Caco-2 (cell line): ENCODE measurements around the gene ANTXRL. TPM values are rescaled to one million over a fixed set of nuclear protein-coding genes. Genes with fewer than 3 reads are reported as not detected.
"Not testable (repeated sequence)": the region's sequence is repeated elsewhere in the genome, so short reads cannot be mapped to it uniquely, and the experiment has no call there.

ENCODE experiments used
- BruUV-seq: library from RNA; stranded (reverse); fragments of 400-500 nt; replicated peaks from 2 replicates; lab custom pipeline; 2021; lab: Mats Ljungman, UMichigan
- CTCF ChIA-PET: fragments of 300-600 bp; sonication (Branson Sonifier 250); formaldehyde crosslinking; loops from one replicate; lab custom pipeline; 2022; ENCODE audit warnings: antibody characterized with exemption; lab: Charles Lee
- POLR2A ChIA-PET: fragments of 300-600 bp; sonication (Branson Sonifier 250); formaldehyde crosslinking; loops from one replicate; lab custom pipeline; 2022; ENCODE audit warnings: antibody characterized with exemption; lab: Charles Lee
- DNase-seq, 2 experiments: peaks; one replicate each; pipeline versions ENCODE4 v3.0.0 to v3.0.0-alpha.2; 2020 to 2022
- H3K27me3 ChIP-seq: replicated peaks from 2 replicates; pipeline ENCODE4 v1.6.0; 2011; ENCODE audit warnings: low read length; ENCODE audit not compliant: control insufficient read depth, insufficient read depth
- H3K36me3 ChIP-seq: 2 replicates; pipeline ENCODE4 v1.5.1; 2011; ENCODE audit warnings: low read length; ENCODE audit not compliant: control insufficient read depth, insufficient read depth
- H3K4me1 ChIP-seq: fragments of 250-450 bp; sonication (Bioruptor Pico); 2 replicates; pipeline ENCODE4 v1.5.1; 2020; ENCODE audit warnings: mild to moderate bottlenecking
- H3K4me3 ChIP-seq: 2 replicates; pipeline ENCODE4 v1.5.1; 2011; ENCODE audit warnings: low read depth, mild to moderate bottlenecking, control low read depth, low read length
- H3K9me3 ChIP-seq: fragments of 250-450 bp; sonication (Bioruptor Pico); 2 replicates; pipeline ENCODE4 v1.5.1; 2020; ENCODE audit warnings: mild to moderate bottlenecking, moderate library complexity
- H3K27ac Mint-ChIP-seq: one replicate; pipeline ENCODE4 v1.8.0; 2022; ENCODE audit warnings: mixed read lengths; ENCODE audit not compliant: unreplicated experiment
- H3K27me3 Mint-ChIP-seq: one replicate; pipeline ENCODE4 v1.8.0; 2022; ENCODE audit warnings: mixed read lengths; ENCODE audit not compliant: insufficient read depth, unreplicated experiment
- H3K36me3 Mint-ChIP-seq: one replicate; pipeline ENCODE4 v1.8.0; 2022; ENCODE audit warnings: mild to moderate bottlenecking, mixed read lengths; ENCODE audit not compliant: insufficient read depth, unreplicated experiment
- H3K4me1 Mint-ChIP-seq: one replicate; pipeline ENCODE4 v1.8.0; 2022; ENCODE audit warnings: low read depth, mixed read lengths; ENCODE audit not compliant: unreplicated experiment
- H3K4me3 Mint-ChIP-seq: one replicate; pipeline ENCODE4 v1.8.0; 2022; ENCODE audit warnings: mild to moderate bottlenecking, moderate library complexity, mixed read lengths; ENCODE audit not compliant: unreplicated experiment
- H3K9me3 Mint-ChIP-seq: one replicate; pipeline ENCODE4 v1.8.0; 2022; ENCODE audit warnings: mixed read lengths; ENCODE audit not compliant: unreplicated experiment
- intact Hi-C: fragments of 100-400 bp; cut with micrococcal nuclease; formaldehyde crosslinking; loops from one replicate; pipeline ENCODE4 v1.10.0; 2022; ENCODE audit not compliant: unreplicated experiment
- total RNA-seq: library from RNA; stranded (reverse); gene quantifications from 2 replicates; pipeline ENCODE4 v1.2.3, GENCODE V29; 2022
- TF ChIP-seq, protein P1 (sequence below), 2 experiments: fragments of 200-600 bp in 1 of 2; IDR thresholded peaks; 1 replicate in 1 of 2; 2 replicates in 1 of 2; pipeline versions ENCODE4 v1.5.1 to v1.8.0; 2011 to 2022; ENCODE audit warnings: antibody characterized with exemption in 1 of 2, control low read depth in 1 of 2, inconsistent platforms in 1 of 2, low read depth in 1 of 2, low read length in 1 of 2, mild to moderate bottlenecking in 1 of 2, moderate library complexity in 1 of 2; ENCODE audit not compliant: insufficient read depth in 1 of 2, severe bottlenecking in 1 of 2, unreplicated experiment in 1 of 2

ANTXRL gene
- total RNA-seq, 1 experiment from 2014 or later = not detected

- intact Hi-C loops = no loop called here
- Histone ChIP-seq H3K27me3 (no peaks in the 10 kb centered on the region), H3K36me3 (no peaks in the 10 kb centered on the region), H3K4me3 (no peak overlapping the region), H3K9me3 (no peaks in the 10 kb centered on the region), H3K4me1 (peaks cover 4% of the 10 kb centered on the region; the same call in 1 of the 2 replicates)
- no peak overlapping the region for H3K4me3 Mint-ChIP-seq
- TF ChIP-seq, protein P1, sequence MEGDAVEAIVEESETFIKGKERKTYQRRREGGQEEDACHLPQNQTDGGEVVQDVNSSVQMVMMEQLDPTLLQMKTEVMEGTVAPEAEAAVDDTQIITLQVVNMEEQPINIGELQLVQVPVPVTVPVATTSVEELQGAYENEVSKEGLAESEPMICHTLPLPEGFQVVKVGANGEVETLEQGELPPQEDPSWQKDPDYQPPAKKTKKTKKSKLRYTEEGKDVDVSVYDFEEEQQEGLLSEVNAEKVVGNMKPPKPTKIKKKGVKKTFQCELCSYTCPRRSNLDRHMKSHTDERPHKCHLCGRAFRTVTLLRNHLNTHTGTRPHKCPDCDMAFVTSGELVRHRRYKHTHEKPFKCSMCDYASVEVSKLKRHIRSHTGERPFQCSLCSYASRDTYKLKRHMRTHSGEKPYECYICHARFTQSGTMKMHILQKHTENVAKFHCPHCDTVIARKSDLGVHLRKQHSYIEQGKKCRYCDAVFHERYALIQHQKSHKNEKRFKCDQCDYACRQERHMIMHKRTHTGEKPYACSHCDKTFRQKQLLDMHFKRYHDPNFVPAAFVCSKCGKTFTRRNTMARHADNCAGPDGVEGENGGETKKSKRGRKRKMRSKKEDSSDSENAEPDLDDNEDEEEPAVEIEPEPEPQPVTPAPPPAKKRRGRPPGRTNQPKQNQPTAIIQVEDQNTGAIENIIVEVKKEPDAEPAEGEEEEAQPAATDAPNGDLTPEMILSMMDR (IDR thresholded peaks at IDR 0.05; ENCODE audit: insufficient read depth in 1 of 2, low read depth in 1 of 2, low read length in 1 of 2, severe bottlenecking in 1 of 2, unreplicated experiment in 1 of 2) = no peak
- H3K27ac Mint-ChIP-seq = no peak overlapping the region
- H3K9me3 Mint-ChIP-seq = no peaks in the 10 kb centered on the region
- H3K4me1 Mint-ChIP-seq = peaks cover 7% of the 10 kb centered on the region
- no peaks in the 10 kb centered on the region for H3K36me3 Mint-ChIP-seq
- BruUV-seq = no TSS peak
- ChIA-PET CTCF (interaction anchor here (0.8 kb wide), 1 partner anchor 18 kb away, joined by 3 read pairs; no protein-coding TSS in a partner anchor), POLR2A (no interaction called here)
- no peaks in the 10 kb centered on the region for H3K27me3 Mint-ChIP-seq
- no peak for DNase-seq
Observed at GRCh38 chr10:46253076-46254006, 33.5 kb upstream of the ANTXRL start.

- CTCF ChIA-PET = interaction anchor here (0.8 kb wide), 1 partner anchor 19 kb away, joined by 3 read pairs; no protein-coding TSS in a partner anchor
- Mint-ChIP-seq H3K36me3 (no peaks in the 10 kb centered on the region), H3K27me3 (peaks cover 4% of the 10 kb centered on the region), H3K9me3 (no peaks in the 10 kb centered on the region), H3K4me1 (peaks cover 7% of the 10 kb centered on the region), H3K27ac (no peak overlapping the region), H3K4me3 (no peak overlapping the region)
- BruUV-seq = no TSS peak
- no peaks in the 10 kb centered on the region for H3K9me3 ChIP-seq
- POLR2A ChIA-PET = no interaction called here
- TF ChIP-seq, protein P1 (IDR thresholded peaks at IDR 0.05; ENCODE audit: insufficient read depth in 1 of 2, low read depth in 1 of 2, low read length in 1 of 2, severe bottlenecking in 1 of 2, unreplicated experiment in 1 of 2) = no peak
- H3K36me3 ChIP-seq = no peaks in the 10 kb centered on the region
- intact Hi-C loops = no loop called here
- no peak for DNase-seq
- no peaks in the 10 kb centered on the region for H3K27me3 ChIP-seq
- H3K4me1 ChIP-seq = peaks cover 4% of the 10 kb centered on the region; the same call in 1 of the 2 replicates
- H3K4me3 ChIP-seq = no peak overlapping the region
Observed at GRCh38 chr10:46254007-46254383, 32.8 kb upstream of the ANTXRL start.

- Histone ChIP-seq H3K36me3 (no peaks in the 10 kb centered on the region), H3K4me1 (peaks cover 4% of the 10 kb centered on the region; the same call in 1 of the 2 replicates), H3K4me3 (no peak overlapping the region), H3K27me3 (no peaks in the 10 kb centered on the region), H3K9me3 (no peaks in the 10 kb centered on the region)
- H3K27me3 Mint-ChIP-seq = peaks cover 4% of the 10 kb centered on the region
- H3K27ac Mint-ChIP-seq = no peak overlapping the region
- TF ChIP-seq, protein P1 (IDR thresholded peaks at IDR 0.05; ENCODE audit: insufficient read depth in 1 of 2, low read depth in 1 of 2, low read length in 1 of 2, severe bottlenecking in 1 of 2, unreplicated experiment in 1 of 2) = no peak
- ChIA-PET CTCF (no interaction called here), POLR2A (no interaction called here)
- H3K4me3 Mint-ChIP-seq = no peak overlapping the region
- no peak for DNase-seq
- H3K36me3 Mint-ChIP-seq = no peaks in the 10 kb centered on the region
- intact Hi-C loops = no loop called here
- H3K9me3 Mint-ChIP-seq = no peaks in the 10 kb centered on the region
- no TSS peak for BruUV-seq
- peaks cover 7% of the 10 kb centered on the region for H3K4me1 Mint-ChIP-seq
Observed at GRCh38 chr10:46254467-46254866, 32.3 kb upstream of the ANTXRL start.

DNA sequence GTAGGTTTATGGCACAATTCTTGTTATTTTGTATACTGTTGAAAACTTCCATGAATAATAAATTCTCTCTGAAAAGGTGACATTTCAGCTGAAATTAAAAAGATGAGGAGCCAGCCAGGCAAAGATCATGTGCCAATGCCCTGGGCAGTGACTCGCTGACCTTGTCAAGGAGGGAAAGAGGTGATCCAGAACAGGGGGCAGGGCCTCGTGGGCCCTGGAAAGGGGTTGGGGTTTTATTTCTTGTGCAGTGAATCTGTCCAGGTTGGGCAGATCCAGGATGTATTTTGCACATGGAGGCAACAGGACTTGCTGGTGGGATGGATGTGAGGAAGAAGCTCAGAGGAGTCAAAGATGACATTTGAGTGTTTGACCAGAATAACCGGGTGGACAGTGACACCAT lies 31.6 kb upstream of the ANTXRL start:
- H3K9me3 Mint-ChIP-seq, POLR2A ChIA-PET, BruUV-seq, H3K4me1 ChIP-seq, H3K4me3 ChIP-seq, H3K36me3 Mint-ChIP-seq, H3K27me3 ChIP-seq, H3K27ac Mint-ChIP-seq, H3K4me1 Mint-ChIP-seq, H3K27me3 Mint-ChIP-seq, H3K4me3 Mint-ChIP-seq, DNase-seq, H3K36me3 ChIP-seq, intact Hi-C loops, H3K9me3 ChIP-seq: not testable (repeated sequence)
- CTCF ChIA-PET = interaction anchor here (0.9 kb wide), 1 partner anchor 26 kb away, joined by 3 read pairs; no protein-coding TSS in a partner anchor
